ENCODE data around the gene TNS1.

GRCh38 chr2:217976301-217976700 lies 26.5 kb downstream of the TNS1 start:
- no peak for TF ChIP-seq CTCF (IDR thresholded peaks at IDR 0.05)
- no peak for TF ChIP-seq EZH2 (IDR thresholded peaks at IDR 0.05)
- TF ChIP-seq EZH2phosphoT487 (IDR thresholded peaks at IDR 0.05), result no peak
